ENCODE measurements around the gene GPR78.

DNA sequence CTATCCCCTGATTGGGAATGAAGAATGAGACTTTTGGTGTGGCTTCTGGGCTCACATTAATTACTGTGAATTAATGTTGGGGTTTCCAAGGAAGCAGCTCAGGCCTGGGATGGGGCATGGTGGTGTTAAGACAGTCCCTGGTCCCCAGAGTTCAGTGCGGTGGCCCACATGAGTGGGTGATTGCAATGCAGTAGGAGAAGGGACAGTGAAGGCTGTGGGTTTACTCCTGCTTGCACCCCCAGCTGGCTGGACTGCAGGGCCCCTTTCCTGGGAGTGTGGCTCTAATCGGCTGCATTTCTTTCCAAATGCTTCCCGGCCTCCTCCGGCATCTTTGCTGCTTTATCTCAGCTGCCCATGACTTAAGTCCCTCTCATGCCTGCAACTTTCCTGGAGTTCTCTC is 28.2 kb upstream of the GPR78 start:
- TF ChIP-seq, protein P1, sequence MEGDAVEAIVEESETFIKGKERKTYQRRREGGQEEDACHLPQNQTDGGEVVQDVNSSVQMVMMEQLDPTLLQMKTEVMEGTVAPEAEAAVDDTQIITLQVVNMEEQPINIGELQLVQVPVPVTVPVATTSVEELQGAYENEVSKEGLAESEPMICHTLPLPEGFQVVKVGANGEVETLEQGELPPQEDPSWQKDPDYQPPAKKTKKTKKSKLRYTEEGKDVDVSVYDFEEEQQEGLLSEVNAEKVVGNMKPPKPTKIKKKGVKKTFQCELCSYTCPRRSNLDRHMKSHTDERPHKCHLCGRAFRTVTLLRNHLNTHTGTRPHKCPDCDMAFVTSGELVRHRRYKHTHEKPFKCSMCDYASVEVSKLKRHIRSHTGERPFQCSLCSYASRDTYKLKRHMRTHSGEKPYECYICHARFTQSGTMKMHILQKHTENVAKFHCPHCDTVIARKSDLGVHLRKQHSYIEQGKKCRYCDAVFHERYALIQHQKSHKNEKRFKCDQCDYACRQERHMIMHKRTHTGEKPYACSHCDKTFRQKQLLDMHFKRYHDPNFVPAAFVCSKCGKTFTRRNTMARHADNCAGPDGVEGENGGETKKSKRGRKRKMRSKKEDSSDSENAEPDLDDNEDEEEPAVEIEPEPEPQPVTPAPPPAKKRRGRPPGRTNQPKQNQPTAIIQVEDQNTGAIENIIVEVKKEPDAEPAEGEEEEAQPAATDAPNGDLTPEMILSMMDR (IDR thresholded peaks at IDR 0.05): no peak
- TF ChIP-seq POLR2AphosphoS5 (IDR thresholded peaks at IDR 0.05): no peak
- no peak for TF ChIP-seq POLR2A (IDR thresholded peaks at IDR 0.05)

Data from sigmoid colon (tissue), 4 donors.